HepG2 (cell line): ENCODE measurements around the gene MDFI. TPM values are rescaled to one million over a fixed set of nuclear protein-coding genes. Genes with fewer than 3 reads are reported as not detected.

Source experiments
- ATAC-seq: fragments of 200-7000 bp; cut with Tn5 transposase; 3 replicates; pipeline ENCODE4 v1.9.1; 2020; ENCODE audit warnings: mild to moderate bottlenecking, moderate library complexity
- BruUV-seq: library from RNA; stranded (reverse); fragments of 400-500 nt; replicated peaks from 2 replicates; lab custom pipeline; 2021; lab: Mats Ljungman, UMichigan
- CTCF ChIA-PET: fragments of 300-600 bp; formaldehyde crosslinking; extraction: SDS; loops from one replicate; lab custom pipeline; 2021; ENCODE audit warnings: low total read pairs, inconsistent platforms, low intra/inter-chr PET ratio; lab: Yijun Ruan, JAX
- POLR2A ChIA-PET: fragments of 350-600 bp; sonication (Branson Sonifier 250); formaldehyde crosslinking; loops from one replicate; lab custom pipeline; 2020; ENCODE audit warnings: antibody characterized with exemption, inconsistent platforms; lab: Yijun Ruan, JAX
- DNase-seq: peaks from one replicate; pipeline ENCODE4 v3.0.0-alpha.2; 2015; ENCODE audit warnings: low spot score
- FAIRE-seq: peaks from 3 replicates; lab custom pipeline; 2011; peaks lifted over from hg19 to GRCh38; lab: Jason Lieb, UNC
- H2AFZ ChIP-seq: one replicate; pipeline ENCODE4 v1.6.1; 2011; ENCODE audit warnings: low read length, inconsistent platforms
- H3K27ac ChIP-seq: fragments of 300-600 bp; 3 replicates; pipeline ENCODE4 v1.8.0; 2011; ENCODE audit warnings: mixed run types, mild to moderate bottlenecking, mixed read lengths, low read length, inconsistent platforms; ENCODE audit not compliant: insufficient read depth; ENCODE audit errors: extremely low read length
- H3K27me3 ChIP-seq, 2 experiments: fragments of 200-600 bp in 1 of 2; 2 replicates in 1 of 2; 3 replicates in 1 of 2; pipeline versions ENCODE4 v1.6.0 to v1.8.0; 2011; ENCODE audit warnings: low read length in 2 of 2, mild to moderate bottlenecking in 2 of 2, moderate library complexity in 2 of 2, inconsistent platforms in 1 of 2; ENCODE audit not compliant: insufficient read depth in 2 of 2, control insufficient read depth in 1 of 2
- H3K36me3 ChIP-seq, 2 experiments: fragments of 200-600 bp in 1 of 2; replicated peaks in 1 of 2; 2 replicates in 1 of 2; 3 replicates in 1 of 2; pipeline versions ENCODE4 v1.5.1 to v1.8.0; 2011; ENCODE audit warnings: low read length in 2 of 2, inconsistent platforms in 1 of 2; ENCODE audit not compliant: insufficient read depth in 2 of 2, control insufficient read depth in 1 of 2
- H3K4me1 ChIP-seq: 2 replicates; pipeline ENCODE4 v1.5.1; 2012; ENCODE audit warnings: low read length, inconsistent platforms; ENCODE audit not compliant: insufficient read depth
- H3K4me2 ChIP-seq: 2 replicates; pipeline ENCODE4 v1.6.0; 2011; ENCODE audit warnings: low read depth, low read length, inconsistent platforms
- H3K4me3 ChIP-seq, 3 experiments: fragments of 200-600 bp in 1 of 3; sonication (generic), shearing (Covaris generic) in 1 of 3; replicated peaks in 1 of 3; 2 replicates each; pipeline ENCODE4 v1.5.1; 2011 to 2016; ENCODE audit warnings: low read length in 3 of 3, inconsistent platforms in 2 of 3, low read depth in 2 of 3, mild to moderate bottlenecking in 2 of 3, control low read depth in 1 of 3, mixed read lengths in 1 of 3; ENCODE audit not compliant: insufficient read depth in 1 of 3
- H3K79me2 ChIP-seq: one replicate; pipeline ENCODE4 v1.6.1; 2011; ENCODE audit warnings: low read length, inconsistent platforms; ENCODE audit not compliant: insufficient read depth
- H3K9ac ChIP-seq: 2 replicates; pipeline ENCODE4 v1.6.0; 2011; ENCODE audit warnings: mild to moderate bottlenecking, low read depth, low read length, inconsistent platforms; ENCODE audit not compliant: insufficient read depth
- H3K9me3 ChIP-seq: 2 replicates; pipeline ENCODE4 v1.5.1; 2012; ENCODE audit warnings: mild to moderate bottlenecking, low read length
- H4K20me1 ChIP-seq: 2 replicates; pipeline ENCODE4 v1.6.0; 2011; ENCODE audit warnings: inconsistent platforms, mild to moderate bottlenecking, low read length, moderate library complexity; ENCODE audit not compliant: insufficient read depth
- GABPB1 ChIP-seq: IDR thresholded peaks from 2 replicates; pipeline ENCODE4 v1.6.1; 2016; ENCODE audit warnings: mild to moderate bottlenecking, missing genetic modification reagents, moderate library complexity, missing compliant biosample characterization
- MAFK ChIP-seq, 2 experiments: IDR thresholded peaks in 1 of 2; conservative IDR thresholded peaks in 1 of 2; 2 replicates each; pipeline ENCODE4 v1.6.1; 2011; ENCODE audit warnings: improper control_type of control experiment in 2 of 2, low read length in 2 of 2
- TCF7L2 ChIP-seq: IDR thresholded peaks from 2 replicates; pipeline ENCODE4 v1.6.1; 2011; ENCODE audit warnings: mild to moderate bottlenecking, low read depth, low read length, moderate library complexity
- THAP9 ChIP-seq: sonication (generic); formaldehyde crosslinking; IDR thresholded peaks from 2 replicates; pipeline ENCODE4; 2020; ENCODE audit warnings: missing genetic modification reagents, mild to moderate bottlenecking, borderline replicate concordance
- WGBS: methylation state at CpG from one replicate; pipeline ENCODE4 v1.1.6; 2017; ENCODE audit warnings: low lambda C conversion rate; 5-methylcytosine and 5-hydroxymethylcytosine counted together
- in situ Hi-C: cut with HindIII; loops from 2 replicates; pipeline ENCODE4 v1.10.0; 2017; ENCODE audit warnings: low pct_unique_long_range_greater_than_20kb; ENCODE audit not compliant: extremely low pct_ligation_motif_present
- intact Hi-C: fragments of 100-400 bp; cut with micrococcal nuclease; formaldehyde crosslinking; loops from one replicate; pipeline ENCODE4 v1.10.0; 2022; ENCODE audit not compliant: unreplicated experiment
- polyA plus RNA-seq, 8 experiments: library from polyadenylated mRNA; depleted of rRNA in 3 of 8; stranded (reverse) in 7 of 8; unstranded in 1 of 8; fragments of >200 nt; fragmentation: Illumina TruSeq in 4 of 8; extraction: Trizol in 4 of 8; gene quantifications; 2 replicates each; pipeline versions ENCODE4 v1.2.1 to v1.2.3, GENCODE V29; 2011 to 2016; ENCODE audit warnings: low read depth in 4 of 8, missing spikeins in 1 of 8, mixed read lengths in 1 of 8; ENCODE audit not compliant: insufficient read depth in 1 of 8
- total RNA-seq, 5 experiments: library from RNA; depleted of rRNA; stranded (reverse); fragments of >200 nt; fragmentation: Illumina TruSeq; extraction: Trizol; gene quantifications; 2 replicates each; pipeline ENCODE4 v1.2.3, GENCODE V29; 2016; ENCODE audit warnings: low read depth in 1 of 5

The MDFI gene
- total and polyA plus RNA-seq, 2 of the 13 experiments (the other 11 are each of a cell fraction or from before 2014, with no cell fraction given), result 0.28 TPM; not detected in 1

- Histone ChIP-seq H3K9ac (no peak overlapping the region), H4K20me1 (no peaks in the 10 kb centered on the region), H3K36me3 (no peaks in the 10 kb centered on the region), H3K27me3 (peaks cover 4 to 17% of the 10 kb centered on the region in 2 experiments; a peak in 3 of 5 replicates)
- WGBS, result 54% methylated on average over 6 of the region's 6 CpGs
- TF ChIP-seq TCF7L2 (no peak), GABPB1 (CRISPR knock-in tag) (no peak), MAFK (conservative IDR thresholded peaks at IDR 0.05 in 1 of 2, IDR thresholded peaks at IDR 0.05 in 1 of 2; ENCODE audit: low read length in 2 of 2) (no peak), THAP9 (CRISPR knock-in tag) (no peak)
- TF ChIP-seq, all 625 proteins: peak for 0
- Histone ChIP-seq H3K4me1 (peaks cover 21% of the 10 kb centered on the region), H3K27ac (no peak overlapping the region), H3K4me3 (no peak overlapping the region), H2AFZ (no peak overlapping the region), H3K9me3 (no peaks in the 10 kb centered on the region), H3K79me2 (no peaks in the 10 kb centered on the region), H3K4me2 (no peak overlapping the region)
- intact Hi-C loops, result no loop called here
- no peak for FAIRE-seq
- no peak for DNase-seq
- POLR2A ChIA-PET, result no interaction called here
- no TSS peak for BruUV-seq
- in situ Hi-C loops, result no loop called here
- no peak for ATAC-seq
- CTCF ChIA-PET, result no interaction called here
These were observed 14.9 kb upstream of the MDFI start for GRCh38 chr6:41623330-41623729.
